Esophagus muscularis mucosa (tissue), 4 donors: ENCODE results near the gene TACC2. TPM values are rescaled to one million over a fixed set of nuclear protein-coding genes. Genes with fewer than 3 reads are reported as not detected.

Experiments used
- DNase-seq: peaks from one replicate; pipeline ENCODE4 v3.0.0-alpha.2; 2017; ENCODE audit errors: extremely low spot score
- H3K27ac ChIP-seq, 4 donors: fragments of 200-600 bp; sonication (generic); replicated peaks in 1 of 4; 1 replicate in 3 of 4; 2 replicates in 1 of 4; pipeline ENCODE4 v1.5.1; 2016 to 2019; ENCODE audit warnings: mild to moderate bottlenecking in 1 of 4
- H3K27me3 ChIP-seq, 4 donors: fragments of 200-600 bp; sonication (generic); one replicate each; pipeline versions ENCODE4 v1.5.1 to v1.6.0; 2016 to 2019
- H3K36me3 ChIP-seq, 4 donors: fragments of 200-600 bp; sonication (generic); one replicate each; pipeline ENCODE4 v1.5.1; 2016 to 2019
- H3K4me1 ChIP-seq, 4 donors: fragments of 200-600 bp; sonication (generic); one replicate each; pipeline ENCODE4 v1.5.1; 2016 to 2019
- H3K4me3 ChIP-seq, 4 donors: fragments of 200-600 bp; sonication (generic); 1 replicate in 2 of 4; 2 replicates in 2 of 4; pipeline ENCODE4 v1.5.1; 2016 to 2019; ENCODE audit warnings: mild to moderate bottlenecking in 4 of 4, moderate library complexity in 1 of 4
- H3K9me3 ChIP-seq, 4 donors: fragments of 200-600 bp; sonication (generic); 1 replicate in 3 of 4; 2 replicates in 1 of 4; pipeline ENCODE4 v1.5.1; 2016 to 2019
- CTCF ChIP-seq, 3 experiments: fragments of 200-600 bp in 2 of 3; fragments of 450-650 bp in 1 of 3; sonication (generic) in 2 of 3; IDR thresholded peaks; one replicate each; pipeline ENCODE4 v1.5.1; 2017 to 2019; ENCODE audit warnings: antibody characterized with exemption in 3 of 3, mild to moderate bottlenecking in 2 of 3, moderate library complexity in 1 of 3
- EP300 ChIP-seq: sonication (generic); formaldehyde crosslinking; IDR thresholded peaks from one replicate; pipeline ENCODE4 v1.6.1; 2017; ENCODE audit warnings: antibody characterized with exemption
- POLR2A ChIP-seq: fragments of 450-650 bp; IDR thresholded peaks from one replicate; pipeline ENCODE4 v1.6.1; 2017; ENCODE audit warnings: antibody characterized with exemption, moderate library complexity, mild to moderate bottlenecking, low read depth
- POLR2AphosphoS5 ChIP-seq, 2 donors: sonication (generic); formaldehyde crosslinking; IDR thresholded peaks; one replicate each; pipeline ENCODE4 v1.6.1; 2017; ENCODE audit warnings: antibody characterized with exemption in 2 of 2
- WGBS: methylation state at CpG from one replicate; pipeline ENCODE4 v1.1.5; 2018; 5-methylcytosine and 5-hydroxymethylcytosine counted together
- intact Hi-C: fragments of 100-400 bp; cut with DNase I; formaldehyde crosslinking; loops from one replicate; pipeline ENCODE4 v1.15.1; 2023
- total RNA-seq, 4 donors: library from RNA; depleted of rRNA; stranded (reverse); fragments of >200 nt; gene quantifications; one replicate each; pipeline versions ENCODE4 v1.1.0 to v1.2.1, GENCODE V29; 2016

Gene TACC2
- total RNA-seq, 4 donors from 2014 or later = 53.7 to 99.4 (median 75.6) TPM

GRCh38 chr10:122239578-122240257 lies 250.8 kb downstream of the TACC2 start:
- peaks cover 39 to 97% (median 88%) of the 10 kb centered on the region in 4 donors for H3K36me3 ChIP-seq
- 82% methylated on average over 10 of the region's 10 CpGs for WGBS
- H3K27me3 ChIP-seq = no peaks in the 10 kb centered on the region
- H3K4me1 ChIP-seq = peaks cover 0 to 25% (median 13%) of the 10 kb centered on the region in 4 donors
- no peak overlapping the region for H3K4me3 ChIP-seq
- no peak for DNase-seq
- TF ChIP-seq POLR2AphosphoS5 (IDR thresholded peaks at IDR 0.05) (peak in 1 of 2 donors; percentile 34), EP300 (no peak), POLR2A (no peak), CTCF (IDR thresholded peaks at IDR 0.05) (no peak)
- H3K9me3 ChIP-seq = no peaks in the 10 kb centered on the region
- H3K27ac ChIP-seq = peak overlapping the region in 3 of 4 donors; percentile 28 to 59 (median 51)
- intact Hi-C loops = no loop called here

- H3K36me3 ChIP-seq = peaks cover 39 to 98% (median 94%) of the 10 kb centered on the region in 4 donors
These were observed 251.4 kb downstream of the TACC2 start for GRCh38 chr10:122240401-122240800.

GRCh38 chr10:122241836-122242235 lies 252.9 kb downstream of the TACC2 start:
- no peak overlapping the region for H3K4me3 ChIP-seq
- H3K9me3 ChIP-seq = no peaks in the 10 kb centered on the region
- no peaks in the 10 kb centered on the region for H3K27me3 ChIP-seq
- H3K36me3 ChIP-seq = peaks cover 39 to 98% (median 94%) of the 10 kb centered on the region in 4 donors
- TF ChIP-seq CTCF (IDR thresholded peaks at IDR 0.05) (no peak), POLR2A (no peak), POLR2AphosphoS5 (IDR thresholded peaks at IDR 0.05) (no peak), EP300 (no peak)
- intact Hi-C loops = no loop called here
- peaks cover 0 to 25% (median 14%) of the 10 kb centered on the region in 4 donors for H3K4me1 ChIP-seq
- no peak overlapping the region for H3K27ac ChIP-seq
- no peak for DNase-seq
- WGBS = 92% methylated on average over 8 of the region's 8 CpGs

More at GRCh38 chr10:122240401-122240800, 251.4 kb downstream of the TACC2 start:
- peak overlapping the region in 2 of 4 donors; percentile 51 to 59 for H3K27ac ChIP-seq
- intact Hi-C loops = no loop called here
- no peaks in the 10 kb centered on the region for H3K27me3 ChIP-seq
- WGBS = 98% methylated on average over 6 of the region's 6 CpGs
- no peak for DNase-seq
- H3K9me3 ChIP-seq = no peaks in the 10 kb centered on the region
- no peak overlapping the region for H3K4me3 ChIP-seq
- no peak for TF ChIP-seq EP300
- TF ChIP-seq POLR2AphosphoS5 (IDR thresholded peaks at IDR 0.05) = no peak
- no peak for TF ChIP-seq POLR2A
- no peak for TF ChIP-seq CTCF (IDR thresholded peaks at IDR 0.05)
- peaks cover 0 to 25% (median 14%) of the 10 kb centered on the region in 4 donors for H3K4me1 ChIP-seq

GRCh38 chr10:122243550-122243949 lies 254.6 kb downstream of the TACC2 start:
- H3K4me1 ChIP-seq = peaks cover 1 to 25% (median 14%) of the 10 kb centered on the region in 4 donors
- H3K36me3 ChIP-seq = peaks cover 29 to 98% (median 90%) of the 10 kb centered on the region in 4 donors
- H3K4me3 ChIP-seq = no peak overlapping the region
- 68% methylated on average over 2 of the region's 2 CpGs for WGBS
- TF ChIP-seq POLR2AphosphoS5 (IDR thresholded peaks at IDR 0.05) = peak in 1 of 2 donors; percentile 29
- TF ChIP-seq POLR2A = no peak
- H3K9me3 ChIP-seq = no peaks in the 10 kb centered on the region
- H3K27ac ChIP-seq = peak overlapping the region in 2 of 4 donors; percentile 12 to 70
- no peaks in the 10 kb centered on the region for H3K27me3 ChIP-seq
- no peak for DNase-seq
- intact Hi-C loops = no loop called here

GRCh38 chr10:122244001-122244975 lies 255.3 kb downstream of the TACC2 start:
- H3K36me3 ChIP-seq = peaks cover 29 to 98% (median 90%) of the 10 kb centered on the region in 4 donors
- no peak overlapping the region for H3K4me3 ChIP-seq
- WGBS = 76% methylated on average over 10 of the region's 11 CpGs
- no peak for TF ChIP-seq POLR2A
- TF ChIP-seq EP300 = no peak
- no peak for TF ChIP-seq CTCF (IDR thresholded peaks at IDR 0.05)
- TF ChIP-seq POLR2AphosphoS5 (IDR thresholded peaks at IDR 0.05) = no peak
- DNase-seq = no peak
- intact Hi-C loops = no loop called here
- no peaks in the 10 kb centered on the region for H3K9me3 ChIP-seq
- H3K4me1 ChIP-seq = peaks cover 5 to 25% (median 14%) of the 10 kb centered on the region in 4 donors
- peak overlapping the region in 2 of 4 donors; percentile 12 to 70 for H3K27ac ChIP-seq
- H3K27me3 ChIP-seq = no peaks in the 10 kb centered on the region
